GM23338 (cell line): Measurements from ENCODE around the gene PPP1R3F. TPM values are rescaled to one million over a fixed set of nuclear protein-coding genes. Genes with fewer than 3 reads are reported as not detected.

Experiments used
- ATAC-seq: fragments of 200-7000 bp; cut with Tn5 transposase; 3 replicates; pipeline ENCODE4 v1.9.1; 2020
- DNase-seq: peaks from one replicate; pipeline ENCODE4 v3.0.0-alpha.2; 2015; ENCODE audit warnings: low spot score
- H2AFZ ChIP-seq: fragments of 200-600 bp; sonication (generic); 2 replicates; pipeline ENCODE4 v1.8.0; 2016; ENCODE audit warnings: antibody characterized with exemption, mild to moderate bottlenecking, moderate library complexity
- H3F3A ChIP-seq: fragments of 200-600 bp; sonication (generic); replicated peaks from 2 replicates; pipeline ENCODE4 v1.8.0; 2017; ENCODE audit warnings: antibody characterized with exemption, mixed run types, low read depth
- H3K27ac ChIP-seq: fragments of 200-600 bp; sonication (generic); 2 replicates; pipeline ENCODE4 v1.6.1; 2016; ENCODE audit warnings: low read depth
- H3K27me3 ChIP-seq: fragments of 200-600 bp; sonication (generic); 2 replicates; pipeline ENCODE4 v1.8.0; 2016; ENCODE audit warnings: mild to moderate bottlenecking, mixed run types, moderate library complexity; ENCODE audit not compliant: insufficient read depth
- H3K36me3 ChIP-seq: fragments of 200-600 bp; sonication (generic); 2 replicates; pipeline ENCODE4 v1.8.0; 2016; ENCODE audit warnings: mild to moderate bottlenecking; ENCODE audit not compliant: insufficient read depth
- H3K4me1 ChIP-seq: fragments of 200-600 bp; sonication (generic); 2 replicates; pipeline ENCODE4 v1.8.0; 2016; ENCODE audit warnings: mild to moderate bottlenecking, moderate library complexity; ENCODE audit not compliant: insufficient read depth
- H3K4me2 ChIP-seq: fragments of 200-600 bp; sonication (generic); 2 replicates; pipeline ENCODE4 v1.7.1; 2017; ENCODE audit warnings: mixed run types
- H3K4me3 ChIP-seq: fragments of 200-600 bp; sonication (generic); 2 replicates; pipeline ENCODE4 v1.6.1; 2016; ENCODE audit warnings: mixed run types
- H3K79me2 ChIP-seq: fragments of 200-600 bp; sonication (generic); replicated peaks from 2 replicates; pipeline ENCODE4 v1.8.0; 2017; ENCODE audit warnings: mild to moderate bottlenecking; ENCODE audit not compliant: insufficient read depth
- H3K9me2 ChIP-seq: fragments of 200-600 bp; sonication (generic); 2 replicates; pipeline ENCODE4 v1.8.0; 2017; ENCODE audit not compliant: insufficient read depth
- H4K20me1 ChIP-seq: fragments of 200-600 bp; sonication (generic); replicated peaks from 2 replicates; pipeline ENCODE4 v1.8.0; 2017; ENCODE audit warnings: mild to moderate bottlenecking; ENCODE audit not compliant: insufficient read depth
- H3K27ac Mint-ChIP-seq: 2 replicates; pipeline ENCODE4 v1.8.0; 2020; ENCODE audit warnings: inconsistent platforms, mild to moderate bottlenecking, moderate library complexity, mixed read lengths
- H3K27me3 Mint-ChIP-seq: 3 replicates; pipeline ENCODE4 v1.8.0; 2022; ENCODE audit warnings: low read depth, mild to moderate bottlenecking, moderate library complexity, mixed read lengths, inconsistent platforms; ENCODE audit not compliant: insufficient read depth, poor library complexity
- H3K36me3 Mint-ChIP-seq: 3 replicates; pipeline ENCODE4 v1.8.0; 2021; ENCODE audit warnings: low read depth, mild to moderate bottlenecking, inconsistent platforms, moderate library complexity, mixed read lengths
- H3K4me1 Mint-ChIP-seq: 3 replicates; pipeline ENCODE4 v1.8.0; 2020; ENCODE audit warnings: mild to moderate bottlenecking, inconsistent platforms, mixed read lengths
- H3K4me3 Mint-ChIP-seq: 3 replicates; pipeline ENCODE4 v1.8.0; 2021; ENCODE audit warnings: moderate library complexity, mild to moderate bottlenecking, inconsistent platforms, mixed read lengths
- H3K9me3 Mint-ChIP-seq: 3 replicates; pipeline ENCODE4 v1.8.0; 2020; ENCODE audit warnings: moderate library complexity, mild to moderate bottlenecking, inconsistent platforms, mixed read lengths
- CREB1 ChIP-seq: fragments of 250-450 bp; sonication (Bioruptor Pico); IDR thresholded peaks from 2 replicates; pipeline ENCODE4 v1.5.0; 2020; ENCODE audit warnings: low read depth, mild to moderate bottlenecking, moderate library complexity
- EZH2 ChIP-seq: fragments of 200-600 bp; sonication (generic); IDR thresholded peaks from one replicate; pipeline ENCODE4 v1.8.0; 2017; ENCODE audit warnings: antibody characterized with exemption, mild to moderate bottlenecking, low read depth; ENCODE audit not compliant: unreplicated experiment
- EZH2phosphoT487 ChIP-seq: fragments of 200-600 bp; sonication (generic); IDR thresholded peaks from one replicate; pipeline ENCODE4 v1.8.1; 2018; ENCODE audit warnings: antibody characterized with exemption; ENCODE audit not compliant: unreplicated experiment
- JUNB ChIP-seq: IDR thresholded peaks from one replicate; pipeline ENCODE4 v1.6.1; 2016; ENCODE audit warnings: antibody characterized with exemption; ENCODE audit not compliant: unreplicated experiment
- NANOG ChIP-seq: IDR thresholded peaks from 2 replicates; pipeline ENCODE4 v1.6.1; 2016; ENCODE audit warnings: antibody characterized with exemption, borderline replicate concordance
- POLR2AphosphoS5 ChIP-seq: IDR thresholded peaks from 2 replicates; pipeline ENCODE4 v1.6.1; 2016; ENCODE audit warnings: antibody characterized with exemption, low read depth
- REST ChIP-seq: IDR thresholded peaks from one replicate; pipeline ENCODE4 v1.6.1; 2018; ENCODE audit warnings: antibody characterized with exemption; ENCODE audit not compliant: unreplicated experiment
- STAT1 ChIP-seq: IDR thresholded peaks from one replicate; pipeline ENCODE4 v1.6.1; 2016; ENCODE audit warnings: antibody characterized with exemption; ENCODE audit not compliant: unreplicated experiment
- ZNF114 ChIP-seq: fragments of 250-450 bp; sonication (Bioruptor Pico); IDR thresholded peaks from 2 replicates; pipeline ENCODE4 v1.5.0; 2020; ENCODE audit warnings: mild to moderate bottlenecking, moderate library complexity
- ZNF331 ChIP-seq: fragments of 250-450 bp; sonication (Bioruptor Pico); IDR thresholded peaks from 2 replicates; pipeline ENCODE4 v1.5.0; 2020; ENCODE audit warnings: low read depth, mild to moderate bottlenecking, moderate library complexity
- polyA plus RNA-seq: library from polyadenylated mRNA; unstranded; fragments of >200 nt; fragmentation: Nextera tagmentation; extraction: Ambion mirVana; gene quantifications from 2 replicates; pipeline ENCODE4 v1.2.1, GENCODE V29; 2016
- total RNA-seq: library from RNA; depleted of rRNA; stranded (reverse); fragments of >200 nt; shearing (Covaris generic); gene quantifications from 2 replicates; pipeline ENCODE4 v1.2.3, GENCODE V29; 2014
- TF ChIP-seq, protein P1 (sequence below): fragments of 250-450 bp; sonication (Bioruptor Pico); IDR thresholded peaks from 2 replicates; pipeline ENCODE4 v1.5.0; 2020; ENCODE audit warnings: mild to moderate bottlenecking, moderate library complexity
- TF ChIP-seq, protein P2 (sequence below), 2 experiments: fragments of 200-600 bp in 1 of 2; sonication (generic) in 1 of 2; conservative IDR thresholded peaks; 2 replicates each; pipeline versions ENCODE4 v1.5.1 to v1.6.1; 2016 to 2017; ENCODE audit warnings: antibody characterized with exemption in 2 of 2, low read depth in 2 of 2, mild to moderate bottlenecking in 2 of 2, moderate library complexity in 1 of 2
- TF ChIP-seq, protein P3 (sequence below): IDR thresholded peaks from 2 replicates; pipeline ENCODE4 v1.6.1; 2016; ENCODE audit warnings: antibody characterized with exemption

The PPP1R3F gene
- total and polyA plus RNA-seq, 2 experiments from 2014 or later = 3.1 to 11.3 TPM

DNA sequence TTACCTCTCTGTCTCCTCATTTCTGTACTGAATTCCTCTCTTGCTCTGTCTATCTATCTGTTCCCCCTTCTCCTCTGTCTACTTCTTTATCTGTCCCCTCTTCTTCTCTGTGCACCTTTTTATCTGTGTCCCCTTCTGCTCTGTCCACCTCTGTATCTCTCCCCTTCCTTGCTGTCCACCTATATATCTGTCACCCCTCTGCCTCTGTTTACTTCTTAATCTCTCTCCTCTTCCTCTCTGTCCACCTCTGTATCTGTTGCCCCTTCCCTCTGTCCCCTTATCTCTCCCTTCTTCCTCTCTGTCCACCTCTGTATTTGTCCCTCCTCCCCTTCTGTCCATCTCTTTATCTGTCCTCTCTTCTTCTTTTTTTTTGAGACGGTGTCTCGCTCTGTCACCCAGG lies 25.4 kb upstream of the PPP1R3F start:
- no peak overlapping the region for H3K27ac Mint-ChIP-seq
- no peaks in the 10 kb centered on the region; the same call in 2 of the 3 replicates for H3K9me3 Mint-ChIP-seq
- peaks cover 2% of the 10 kb centered on the region; the same call in 1 of the 3 replicates for H3K36me3 Mint-ChIP-seq
- Histone ChIP-seq H3K27ac (no peak overlapping the region), H2AFZ (no peak overlapping the region), H3K79me2 (no peaks in the 10 kb centered on the region), H3K4me3 (no peak overlapping the region), H3K4me2 (no peak overlapping the region), H3K9me2 (no peaks in the 10 kb centered on the region), H3K4me1 (no peaks in the 10 kb centered on the region), H3K27me3 (no peaks in the 10 kb centered on the region), H4K20me1 (no peaks in the 10 kb centered on the region), H3K36me3 (no peaks in the 10 kb centered on the region), H3F3A (no peaks in the 10 kb centered on the region)
- H3K4me3 Mint-ChIP-seq = no peak overlapping the region
- DNase-seq = no peak
- no peak for ATAC-seq
- no peaks in the 10 kb centered on the region for H3K4me1 Mint-ChIP-seq
- TF ChIP-seq POLR2AphosphoS5 (no peak), ZNF331 (CRISPR knock-in tag) (no peak), ZNF114 (CRISPR knock-in tag) (no peak), EZH2 (no peak), JUNB (no peak), EZH2phosphoT487 (no peak), STAT1 (no peak), CREB1 (CRISPR knock-in tag) (no peak), NANOG (no peak), REST (no peak)
- TF ChIP-seq, protein P1, sequence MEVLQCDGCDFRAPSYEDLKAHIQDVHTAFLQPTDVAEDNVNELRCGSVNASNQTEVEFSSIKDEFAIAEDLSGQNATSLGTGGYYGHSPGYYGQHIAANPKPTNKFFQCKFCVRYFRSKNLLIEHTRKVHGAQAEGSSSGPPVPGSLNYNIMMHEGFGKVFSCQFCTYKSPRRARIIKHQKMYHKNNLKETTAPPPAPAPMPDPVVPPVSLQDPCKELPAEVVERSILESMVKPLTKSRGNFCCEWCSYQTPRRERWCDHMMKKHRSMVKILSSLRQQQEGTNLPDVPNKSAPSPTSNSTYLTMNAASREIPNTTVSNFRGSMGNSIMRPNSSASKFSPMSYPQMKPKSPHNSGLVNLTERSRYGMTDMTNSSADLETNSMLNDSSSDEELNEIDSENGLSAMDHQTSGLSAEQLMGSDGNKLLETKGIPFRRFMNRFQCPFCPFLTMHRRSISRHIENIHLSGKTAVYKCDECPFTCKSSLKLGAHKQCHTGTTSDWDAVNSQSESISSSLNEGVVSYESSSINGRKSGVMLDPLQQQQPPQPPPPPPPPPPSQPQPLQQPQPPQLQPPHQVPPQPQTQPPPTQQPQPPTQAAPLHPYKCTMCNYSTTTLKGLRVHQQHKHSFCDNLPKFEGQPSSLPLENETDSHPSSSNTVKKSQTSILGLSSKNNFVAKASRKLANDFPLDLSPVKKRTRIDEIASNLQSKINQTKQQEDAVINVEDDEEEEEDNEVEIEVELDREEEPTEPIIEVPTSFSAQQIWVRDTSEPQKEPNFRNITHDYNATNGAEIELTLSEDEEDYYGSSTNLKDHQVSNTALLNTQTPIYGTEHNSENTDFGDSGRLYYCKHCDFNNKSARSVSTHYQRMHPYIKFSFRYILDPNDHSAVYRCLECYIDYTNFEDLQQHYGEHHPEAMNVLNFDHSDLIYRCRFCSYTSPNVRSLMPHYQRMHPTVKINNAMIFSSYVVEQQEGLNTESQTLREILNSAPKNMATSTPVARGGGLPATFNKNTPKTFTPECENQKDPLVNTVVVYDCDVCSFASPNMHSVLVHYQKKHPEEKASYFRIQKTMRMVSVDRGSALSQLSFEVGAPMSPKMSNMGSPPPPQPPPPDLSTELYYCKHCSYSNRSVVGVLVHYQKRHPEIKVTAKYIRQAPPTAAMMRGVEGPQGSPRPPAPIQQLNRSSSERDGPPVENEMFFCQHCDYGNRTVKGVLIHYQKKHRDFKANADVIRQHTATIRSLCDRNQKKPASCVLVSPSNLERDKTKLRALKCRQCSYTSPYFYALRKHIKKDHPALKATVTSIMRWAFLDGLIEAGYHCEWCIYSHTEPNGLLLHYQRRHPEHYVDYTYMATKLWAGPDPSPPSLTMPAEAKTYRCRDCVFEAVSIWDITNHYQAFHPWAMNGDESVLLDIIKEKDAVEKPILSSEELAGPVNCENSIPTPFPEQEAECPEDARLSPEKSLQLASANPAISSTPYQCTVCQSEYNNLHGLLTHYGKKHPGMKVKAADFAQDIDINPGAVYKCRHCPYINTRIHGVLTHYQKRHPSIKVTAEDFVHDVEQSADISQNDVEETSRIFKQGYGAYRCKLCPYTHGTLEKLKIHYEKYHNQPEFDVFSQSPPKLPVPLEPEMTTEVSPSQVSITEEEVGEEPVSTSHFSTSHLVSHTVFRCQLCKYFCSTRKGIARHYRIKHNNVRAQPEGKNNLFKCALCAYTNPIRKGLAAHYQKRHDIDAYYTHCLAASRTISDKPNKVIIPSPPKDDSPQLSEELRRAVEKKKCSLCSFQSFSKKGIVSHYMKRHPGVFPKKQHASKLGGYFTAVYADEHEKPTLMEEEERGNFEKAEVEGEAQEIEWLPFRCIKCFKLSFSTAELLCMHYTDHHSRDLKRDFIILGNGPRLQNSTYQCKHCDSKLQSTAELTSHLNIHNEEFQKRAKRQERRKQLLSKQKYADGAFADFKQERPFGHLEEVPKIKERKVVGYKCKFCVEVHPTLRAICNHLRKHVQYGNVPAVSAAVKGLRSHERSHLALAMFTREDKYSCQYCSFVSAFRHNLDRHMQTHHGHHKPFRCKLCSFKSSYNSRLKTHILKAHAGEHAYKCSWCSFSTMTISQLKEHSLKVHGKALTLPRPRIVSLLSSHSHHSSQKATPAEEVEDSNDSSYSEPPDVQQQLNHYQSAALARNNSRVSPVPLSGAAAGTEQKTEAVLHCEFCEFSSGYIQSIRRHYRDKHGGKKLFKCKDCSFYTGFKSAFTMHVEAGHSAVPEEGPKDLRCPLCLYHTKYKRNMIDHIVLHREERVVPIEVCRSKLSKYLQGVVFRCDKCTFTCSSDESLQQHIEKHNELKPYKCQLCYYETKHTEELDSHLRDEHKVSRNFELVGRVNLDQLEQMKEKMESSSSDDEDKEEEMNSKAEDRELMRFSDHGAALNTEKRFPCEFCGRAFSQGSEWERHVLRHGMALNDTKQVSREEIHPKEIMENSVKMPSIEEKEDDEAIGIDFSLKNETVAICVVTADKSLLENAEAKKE (CRISPR knock-in tag) = no peak
- TF ChIP-seq, protein P2, sequence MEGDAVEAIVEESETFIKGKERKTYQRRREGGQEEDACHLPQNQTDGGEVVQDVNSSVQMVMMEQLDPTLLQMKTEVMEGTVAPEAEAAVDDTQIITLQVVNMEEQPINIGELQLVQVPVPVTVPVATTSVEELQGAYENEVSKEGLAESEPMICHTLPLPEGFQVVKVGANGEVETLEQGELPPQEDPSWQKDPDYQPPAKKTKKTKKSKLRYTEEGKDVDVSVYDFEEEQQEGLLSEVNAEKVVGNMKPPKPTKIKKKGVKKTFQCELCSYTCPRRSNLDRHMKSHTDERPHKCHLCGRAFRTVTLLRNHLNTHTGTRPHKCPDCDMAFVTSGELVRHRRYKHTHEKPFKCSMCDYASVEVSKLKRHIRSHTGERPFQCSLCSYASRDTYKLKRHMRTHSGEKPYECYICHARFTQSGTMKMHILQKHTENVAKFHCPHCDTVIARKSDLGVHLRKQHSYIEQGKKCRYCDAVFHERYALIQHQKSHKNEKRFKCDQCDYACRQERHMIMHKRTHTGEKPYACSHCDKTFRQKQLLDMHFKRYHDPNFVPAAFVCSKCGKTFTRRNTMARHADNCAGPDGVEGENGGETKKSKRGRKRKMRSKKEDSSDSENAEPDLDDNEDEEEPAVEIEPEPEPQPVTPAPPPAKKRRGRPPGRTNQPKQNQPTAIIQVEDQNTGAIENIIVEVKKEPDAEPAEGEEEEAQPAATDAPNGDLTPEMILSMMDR (conservative IDR thresholded peaks at IDR 0.05; ENCODE audit: low read depth in 2 of 2) = no peak
- TF ChIP-seq, protein P3, sequence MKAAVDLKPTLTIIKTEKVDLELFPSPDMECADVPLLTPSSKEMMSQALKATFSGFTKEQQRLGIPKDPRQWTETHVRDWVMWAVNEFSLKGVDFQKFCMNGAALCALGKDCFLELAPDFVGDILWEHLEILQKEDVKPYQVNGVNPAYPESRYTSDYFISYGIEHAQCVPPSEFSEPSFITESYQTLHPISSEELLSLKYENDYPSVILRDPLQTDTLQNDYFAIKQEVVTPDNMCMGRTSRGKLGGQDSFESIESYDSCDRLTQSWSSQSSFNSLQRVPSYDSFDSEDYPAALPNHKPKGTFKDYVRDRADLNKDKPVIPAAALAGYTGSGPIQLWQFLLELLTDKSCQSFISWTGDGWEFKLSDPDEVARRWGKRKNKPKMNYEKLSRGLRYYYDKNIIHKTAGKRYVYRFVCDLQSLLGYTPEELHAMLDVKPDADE = no peak
- peaks cover 5% of the 10 kb centered on the region for H3K27me3 Mint-ChIP-seq
